Measurements from ENCODE around the gene MCCC1.

The MCCC1 gene

GRCh38 chr3:182989566-182989965 is 109.7 kb downstream of the MCCC1 start:
- in situ Hi-C loops (cut with MboI; ENCODE audit: low sequenced_read_pairs), result no loop called here

- in situ Hi-C loops (cut with MboI; ENCODE audit: low sequenced_read_pairs), result no loop called here
Observed at GRCh38 chr3:182986021-182986420, 113.3 kb downstream of the MCCC1 start.

GRCh38 chr3:182983876-182984275 is 115.4 kb downstream of the MCCC1 start:
- in situ Hi-C loops (cut with MboI; ENCODE audit: low sequenced_read_pairs), result no loop called here

- in situ Hi-C loops (cut with MboI; ENCODE audit: low sequenced_read_pairs), result no loop called here
Observed at GRCh38 chr3:182981038-182981380, 118.3 kb downstream of the MCCC1 start.

GRCh38 chr3:182980204-182981037 is 118.9 kb downstream of the MCCC1 start, which contains the start of gene DCUN1D1:
Gene DCUN1D1, minus strand, starts transcription at chr3:182980538. Its CDS starts 49 bp downstream, at chr3:182980489.
- in situ Hi-C loops (cut with MboI; ENCODE audit: low sequenced_read_pairs), result no loop called here

- in situ Hi-C loops (cut with MboI; ENCODE audit: low sequenced_read_pairs), result no loop called here
Observed at GRCh38 chr3:182979674-182980191, 119.6 kb downstream of the MCCC1 start.

GRCh38 chr3:182979103-182979673 is 120.1 kb downstream of the MCCC1 start:
- in situ Hi-C loops (cut with MboI; ENCODE audit: low sequenced_read_pairs), result no loop called here

- in situ Hi-C loops (cut with MboI; ENCODE audit: low sequenced_read_pairs), result no loop called here
Observed at GRCh38 chr3:182978387-182978786, 120.9 kb downstream of the MCCC1 start.

GRCh38 chr3:182973047-182973446 is 126.2 kb downstream of the MCCC1 start:
- in situ Hi-C loops (cut with MboI; ENCODE audit: low sequenced_read_pairs), result no loop called here

GRCh38 chr3:182972387-182972786 is 126.9 kb downstream of the MCCC1 start:
- in situ Hi-C loops (cut with MboI; ENCODE audit: low sequenced_read_pairs), result no loop called here

- in situ Hi-C loops (cut with MboI; ENCODE audit: low sequenced_read_pairs), result no loop called here
Observed at GRCh38 chr3:182971637-182972036, 127.7 kb downstream of the MCCC1 start.

GRCh38 chr3:182970811-182971418 is 128.4 kb downstream of the MCCC1 start:
- in situ Hi-C loops (cut with MboI; ENCODE audit: low sequenced_read_pairs), result no loop called here

- in situ Hi-C loops (cut with MboI; ENCODE audit: low sequenced_read_pairs), result no loop called here
Observed at GRCh38 chr3:182969853-182970252, 129.4 kb downstream of the MCCC1 start.

- in situ Hi-C loops (cut with MboI; ENCODE audit: low sequenced_read_pairs), result no loop called here
Observed at GRCh38 chr3:182969277-182969676, 130.0 kb downstream of the MCCC1 start.

GRCh38 chr3:182967218-182968204 is 131.8 kb downstream of the MCCC1 start:
- in situ Hi-C loops (cut with MboI; ENCODE audit: low sequenced_read_pairs), result no loop called here

GRCh38 chr3:182965861-182966366 is 133.4 kb downstream of the MCCC1 start:
- in situ Hi-C loops (cut with MboI; ENCODE audit: low sequenced_read_pairs), result no loop called here
